Measurements from ENCODE around the gene LGMN.

Gene LGMN

GRCh38 chr14:92670643-92671366 is 77.6 kb downstream of the LGMN start:
- no peak for DNase-seq

- no peak for DNase-seq
Observed at GRCh38 chr14:92670160-92670559, 78.3 kb downstream of the LGMN start.

GRCh38 chr14:92668276-92668973 is 80.0 kb downstream of the LGMN start:
- no peak for DNase-seq

- no peak for DNase-seq
Observed at GRCh38 chr14:92666251-92666650, 82.2 kb downstream of the LGMN start.

- no peak for DNase-seq
Observed at GRCh38 chr14:92665661-92666110, 82.7 kb downstream of the LGMN start.

- no peak for DNase-seq
Observed at GRCh38 chr14:92663049-92663448, 85.4 kb downstream of the LGMN start.

- no peak for DNase-seq
Observed at GRCh38 chr14:92660571-92660970, 87.9 kb downstream of the LGMN start.

- no peak for DNase-seq
Observed at GRCh38 chr14:92659765-92660561, 88.5 kb downstream of the LGMN start.

GRCh38 chr14:92658684-92659083 is 89.7 kb downstream of the LGMN start:
- DNase-seq = no peak

GRCh38 chr14:92658160-92658559 is 90.3 kb downstream of the LGMN start:
- no peak for DNase-seq

GRCh38 chr14:92657457-92658142 is 90.8 kb downstream of the LGMN start:
- DNase-seq = no peak

- DNase-seq = no peak
Observed at GRCh38 chr14:92656306-92657081, 91.9 kb downstream of the LGMN start.

- DNase-seq = no peak
Observed at GRCh38 chr14:92655419-92656201, 92.8 kb downstream of the LGMN start.

- no peak for DNase-seq
Observed at GRCh38 chr14:92654239-92654901, 94.1 kb downstream of the LGMN start.
